Activated CD4-positive, alpha-beta T cell treated with anti-CD3 and anti-CD28 coated beads for 36 hours (primary cell): Measurements from ENCODE around the gene VAC14. TPM values are rescaled to one million over a fixed set of nuclear protein-coding genes. Genes with fewer than 3 reads are reported as not detected.

ENCODE experiments used
- ATAC-seq: fragments of 200-7000 bp; cut with Tn5 transposase; one replicate; pipeline ENCODE4 v1.10.0; 2021; ENCODE audit warnings: mild to moderate bottlenecking, moderate library complexity
- CTCF ChIA-PET: fragments of 350-600 bp; sonication (Branson Sonifier 250); formaldehyde crosslinking; loops from one replicate; lab custom pipeline; 2021; ENCODE audit warnings: antibody characterized with exemption; lab: Charles Lee
- POLR2A ChIA-PET: fragments of 350-600 bp; sonication (Branson Sonifier 250); formaldehyde crosslinking; loops from one replicate; lab custom pipeline; 2021; ENCODE audit warnings: antibody characterized with exemption, inconsistent platforms; lab: Charles Lee
- DNase-seq: peaks from one replicate; pipeline ENCODE4 v3.0.0-alpha.2; 2020
- H3K27ac Mint-ChIP-seq: one replicate; pipeline ENCODE4 v1.8.0; 2021; ENCODE audit warnings: mixed read lengths
- H3K27me3 Mint-ChIP-seq: one replicate; pipeline ENCODE4 v1.8.0; 2021; ENCODE audit warnings: mixed read lengths
- H3K36me3 Mint-ChIP-seq: one replicate; pipeline ENCODE4 v1.8.0; 2021; ENCODE audit warnings: low read depth, mixed read lengths
- H3K4me1 Mint-ChIP-seq: one replicate; pipeline ENCODE4 v1.8.0; 2021; ENCODE audit warnings: mixed read lengths
- H3K4me3 Mint-ChIP-seq: one replicate; pipeline ENCODE4 v1.8.0; 2021; ENCODE audit warnings: mild to moderate bottlenecking, moderate library complexity, mixed read lengths
- H3K9me3 Mint-ChIP-seq: one replicate; pipeline ENCODE4 v1.8.0; 2021; ENCODE audit warnings: low read depth, mixed read lengths
- intact Hi-C, 2 experiments: fragments of 100-400 bp; cut with DNase I in 1 of 2; cut with micrococcal nuclease in 1 of 2; formaldehyde crosslinking; loops; one replicate each; pipeline versions ENCODE4 v1.14.2 to v1.15.1; 2022 to 2024; cut with DNase I, micrococcal nuclease
- total RNA-seq, 2 experiments: library from RNA; stranded (reverse); gene quantifications; one replicate each; pipeline ENCODE4 v1.2.3, GENCODE V29; 2021

Gene VAC14
- total RNA-seq, 2 experiments from 2014 or later = 24.8 to 26.2 TPM

GRCh38 chr16:70735141-70735979 lies 65.6 kb downstream of the VAC14 start:
- CTCF ChIA-PET = interaction anchor here (0.6 to 1.7 kb wide), 4 partner anchors 16 to 678 kb away, joined by 3 to 8 read pairs (median 3); no protein-coding TSS in a partner anchor
- no peaks in the 10 kb centered on the region for H3K27me3 Mint-ChIP-seq
- H3K36me3 Mint-ChIP-seq = peaks cover 6% of the 10 kb centered on the region
- H3K27ac Mint-ChIP-seq = no peak overlapping the region
- H3K4me1 Mint-ChIP-seq = peaks cover 47% of the 10 kb centered on the region
- DNase-seq = no peak
- no peaks in the 10 kb centered on the region for H3K9me3 Mint-ChIP-seq
- no peak for ATAC-seq
- intact Hi-C loops = loop anchor here (5.0 to 10.0 kb wide), 5 partner anchors 51 to 1978 kb away; partner anchors contain the start of genes COG4 (in 1 of the 2), DHX38 (in 1 of the 2), MTSS2 (in 1 of the 2) and SF3B3 (in 1 of the 2)
- POLR2A ChIA-PET = interaction anchor here (0.5 to 0.6 kb wide), 3 partner anchors 19 to 1986 kb away, joined by 3 to 5 read pairs (median 4); no protein-coding TSS in a partner anchor
- H3K4me3 Mint-ChIP-seq = no peak overlapping the region

GRCh38 chr16:70734522-70735095 lies 66.3 kb downstream of the VAC14 start:
- ChIA-PET POLR2A (interaction anchor here (0.5 to 0.8 kb wide), 3 partner anchors 195 to 1985 kb away, joined by 4 to 6 read pairs (median 5); no protein-coding TSS in a partner anchor), CTCF (interaction anchor here (1.1 to 1.7 kb wide), 3 partner anchors 17 to 678 kb away, joined by 3 to 8 read pairs (median 3); no protein-coding TSS in a partner anchor)
- Mint-ChIP-seq H3K27ac (no peak overlapping the region), H3K4me3 (no peak overlapping the region), H3K9me3 (no peaks in the 10 kb centered on the region), H3K36me3 (peaks cover 11% of the 10 kb centered on the region), H3K4me1 (peaks cover 41% of the 10 kb centered on the region), H3K27me3 (no peaks in the 10 kb centered on the region)
- DNase-seq = no peak
- ATAC-seq = no peak
- intact Hi-C loops = loop anchor here (5.0 to 10.0 kb wide), 5 partner anchors 50 to 1977 kb away; partner anchors contain the start of genes COG4 (in 1 of the 2), DHX38 (in 1 of the 2), MTSS2 (in 1 of the 2) and SF3B3 (in 1 of the 2)

GRCh38 chr16:70730944-70731343 lies 70.0 kb downstream of the VAC14 start:
- intact Hi-C loops = loop anchor here in 1 of 2 experiments (10.0 kb wide), 1 partner anchor 46 kb away; the partner anchor contains the start of gene MTSS2
- Mint-ChIP-seq H3K4me1 (peaks cover 7% of the 10 kb centered on the region), H3K27me3 (no peaks in the 10 kb centered on the region), H3K27ac (no peak overlapping the region), H3K4me3 (no peak overlapping the region), H3K9me3 (no peaks in the 10 kb centered on the region), H3K36me3 (peaks cover 11% of the 10 kb centered on the region)
- no peak for DNase-seq
- POLR2A ChIA-PET = no interaction called here
- CTCF ChIA-PET = no interaction called here
- ATAC-seq = no peak

- no peak overlapping the region for H3K4me3 Mint-ChIP-seq
- no peak for DNase-seq
- ChIA-PET POLR2A (no interaction called here), CTCF (no interaction called here)
- peaks cover 13% of the 10 kb centered on the region for H3K36me3 Mint-ChIP-seq
- no peak for ATAC-seq
- no peak overlapping the region for H3K27ac Mint-ChIP-seq
- H3K27me3 Mint-ChIP-seq = no peaks in the 10 kb centered on the region
- intact Hi-C loops = loop anchor here in 1 of 2 experiments (10.0 kb wide), 1 partner anchor 45 kb away; the partner anchor contains the start of gene MTSS2
- H3K9me3 Mint-ChIP-seq = no peaks in the 10 kb centered on the region
- H3K4me1 Mint-ChIP-seq = peaks cover 3% of the 10 kb centered on the region
Observed at GRCh38 chr16:70730031-70730430, 70.9 kb downstream of the VAC14 start.

- intact Hi-C loops = no loop called here
- ATAC-seq (no peak), DNase-seq (no peak)
- ChIA-PET POLR2A (no interaction called here), CTCF (interaction anchor here (0.8 kb wide), 1 partner anchor 42 kb away, joined by 3 read pairs; no protein-coding TSS in a partner anchor)
- Mint-ChIP-seq H3K36me3 (peaks cover 15% of the 10 kb centered on the region), H3K4me3 (no peak overlapping the region), H3K9me3 (no peaks in the 10 kb centered on the region), H3K27me3 (no peaks in the 10 kb centered on the region), H3K27ac (no peak overlapping the region), H3K4me1 (no peaks in the 10 kb centered on the region)
Observed at GRCh38 chr16:70729292-70729691, 71.7 kb downstream of the VAC14 start.

GRCh38 chr16:70728150-70728549 lies 72.8 kb downstream of the VAC14 start:
- H3K9me3 Mint-ChIP-seq = no peaks in the 10 kb centered on the region
- CTCF ChIA-PET = no interaction called here
- no peak overlapping the region for H3K4me3 Mint-ChIP-seq
- H3K4me1 Mint-ChIP-seq = no peaks in the 10 kb centered on the region
- POLR2A ChIA-PET = interaction anchor here (1.1 kb wide), 1 partner anchor 10 kb away, joined by 3 read pairs; no protein-coding TSS in a partner anchor
- intact Hi-C loops = no loop called here
- no peaks in the 10 kb centered on the region for H3K27me3 Mint-ChIP-seq
- DNase-seq = no peak
- peaks cover 15% of the 10 kb centered on the region for H3K36me3 Mint-ChIP-seq
- H3K27ac Mint-ChIP-seq = no peak overlapping the region
- ATAC-seq = no peak

GRCh38 chr16:70726892-70727361 lies 74.0 kb downstream of the VAC14 start:
- intact Hi-C loops = no loop called here
- DNase-seq (no peak), ATAC-seq (no peak)
- ChIA-PET CTCF (no interaction called here), POLR2A (no interaction called here)
- H3K27ac Mint-ChIP-seq = no peak overlapping the region
- no peaks in the 10 kb centered on the region for H3K27me3 Mint-ChIP-seq
- H3K9me3 Mint-ChIP-seq = no peaks in the 10 kb centered on the region
- peaks cover 19% of the 10 kb centered on the region for H3K36me3 Mint-ChIP-seq
- no peak overlapping the region for H3K4me3 Mint-ChIP-seq
- no peaks in the 10 kb centered on the region for H3K4me1 Mint-ChIP-seq

GRCh38 chr16:70725912-70726828 lies 74.8 kb downstream of the VAC14 start:
- no peak overlapping the region for H3K27ac Mint-ChIP-seq
- H3K4me1 Mint-ChIP-seq = peaks cover 1% of the 10 kb centered on the region
- intact Hi-C loops = no loop called here
- ChIA-PET POLR2A (no interaction called here), CTCF (no interaction called here)
- peaks cover 21% of the 10 kb centered on the region for H3K36me3 Mint-ChIP-seq
- no peaks in the 10 kb centered on the region for H3K27me3 Mint-ChIP-seq
- no peak for ATAC-seq
- no peak overlapping the region for H3K4me3 Mint-ChIP-seq
- no peaks in the 10 kb centered on the region for H3K9me3 Mint-ChIP-seq
- no peak for DNase-seq

GRCh38 chr16:70725024-70725911 lies 75.7 kb downstream of the VAC14 start:
- H3K4me1 Mint-ChIP-seq = peaks cover 11% of the 10 kb centered on the region
- no peak overlapping the region for H3K27ac Mint-ChIP-seq
- ChIA-PET POLR2A (no interaction called here), CTCF (no interaction called here)
- H3K9me3 Mint-ChIP-seq = no peaks in the 10 kb centered on the region
- no peak for ATAC-seq
- no peaks in the 10 kb centered on the region for H3K27me3 Mint-ChIP-seq
- peaks cover 27% of the 10 kb centered on the region for H3K36me3 Mint-ChIP-seq
- intact Hi-C loops = no loop called here
- no peak overlapping the region for H3K4me3 Mint-ChIP-seq
- DNase-seq = no peak
